Activated CD4-positive, alpha-beta T cell treated with anti-CD3 and anti-CD28 coated beads, Interleukin-2, amount 10 ng/mL, durations not matched to agents 24 days and 14 days (primary cell): ENCODE results near the gene OGT. TPM values are rescaled to one million over a fixed set of nuclear protein-coding genes. Genes with fewer than 3 reads are reported as not detected.
"Not testable (repeated sequence)": the region's sequence is repeated elsewhere in the genome, so short reads cannot be mapped to it uniquely, and the experiment has no call there.

Experiments used
- DNase-seq: peaks from one replicate; pipeline ENCODE4 v3.0.0; 2022
- H3K27ac Mint-ChIP-seq: one replicate; pipeline ENCODE4 v1.8.0; 2022; ENCODE audit warnings: mild to moderate bottlenecking, mixed read lengths
- H3K27me3 Mint-ChIP-seq: one replicate; pipeline ENCODE4 v1.8.0; 2022; ENCODE audit warnings: mixed read lengths
- H3K36me3 Mint-ChIP-seq: one replicate; pipeline ENCODE4 v1.8.0; 2022; ENCODE audit warnings: low read depth, mild to moderate bottlenecking, mixed read lengths
- H3K4me1 Mint-ChIP-seq: one replicate; pipeline ENCODE4 v1.8.0; 2021; ENCODE audit warnings: mixed read lengths
- H3K4me3 Mint-ChIP-seq: one replicate; pipeline ENCODE4 v1.8.0; 2022; ENCODE audit warnings: mild to moderate bottlenecking, moderate library complexity, mixed read lengths
- H3K9me3 Mint-ChIP-seq: one replicate; pipeline ENCODE4 v1.8.0; 2021; ENCODE audit warnings: mixed read lengths
- intact Hi-C: fragments of 100-400 bp; cut with micrococcal nuclease; formaldehyde crosslinking; loops from one replicate; pipeline ENCODE4 v1.15.1; 2023
- total RNA-seq: library from RNA; stranded (reverse); gene quantifications from 2 replicates; pipeline ENCODE4 v1.2.3, GENCODE V29; 2022

Gene OGT
- total RNA-seq, 1 donor from 2014 or later = 301 TPM

DNA sequence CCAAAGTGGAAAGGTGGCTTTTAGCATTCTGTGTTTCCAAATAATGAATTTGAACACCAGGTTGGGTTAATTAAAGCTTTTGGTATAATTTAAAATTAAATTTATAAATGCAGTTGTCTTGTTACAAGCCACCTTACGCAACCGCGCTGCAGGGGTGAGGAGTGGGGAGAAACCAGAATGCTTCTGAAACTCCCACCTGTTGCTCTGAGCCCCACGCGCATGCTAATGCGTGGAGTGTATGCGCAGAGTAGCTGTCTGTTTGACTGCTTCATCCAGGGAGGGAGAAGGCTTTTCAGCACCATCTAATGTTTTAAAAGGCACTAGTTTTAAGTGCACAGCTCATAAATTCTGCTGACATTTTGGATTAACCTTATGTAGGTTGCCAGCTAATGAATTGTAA is 12.5 kb downstream of the OGT start:
- Mint-ChIP-seq H3K36me3 (peaks cover 61% of the 10 kb centered on the region), H3K4me3 (no peak overlapping the region), H3K9me3 (no peaks in the 10 kb centered on the region), H3K27me3 (no peaks in the 10 kb centered on the region), H3K27ac (peak overlapping the region; percentile 76), H3K4me1 (peaks cover 30% of the 10 kb centered on the region)
- intact Hi-C loops = no loop called here
- DNase-seq = no peak

DNA sequence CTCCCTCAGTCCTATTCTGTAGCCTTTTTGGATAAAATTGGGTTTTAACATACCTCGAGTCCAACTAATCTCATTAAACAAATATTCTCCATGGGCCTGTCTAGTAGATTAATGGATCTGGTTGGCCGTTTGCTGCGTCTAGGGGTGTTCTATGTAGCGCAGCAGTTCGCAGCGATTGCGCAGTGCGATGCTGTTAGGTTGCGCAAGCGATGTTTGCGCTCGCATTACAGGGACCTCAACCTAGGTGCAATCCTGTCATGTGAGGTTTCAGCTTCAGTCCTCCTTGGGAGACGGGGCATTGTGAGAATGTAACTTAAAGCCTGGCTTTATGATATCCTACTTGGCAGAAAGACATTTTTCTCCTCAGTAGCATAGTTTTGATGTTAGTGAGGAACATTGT is 14.0 kb downstream of the OGT start:
- Mint-ChIP-seq H3K27me3 (no peaks in the 10 kb centered on the region), H3K36me3 (peaks cover 57% of the 10 kb centered on the region), H3K27ac (no peak overlapping the region), H3K4me3 (no peak overlapping the region), H3K4me1 (peaks cover 23% of the 10 kb centered on the region), H3K9me3 (no peaks in the 10 kb centered on the region)
- DNase-seq = no peak
- intact Hi-C loops = no loop called here

DNA sequence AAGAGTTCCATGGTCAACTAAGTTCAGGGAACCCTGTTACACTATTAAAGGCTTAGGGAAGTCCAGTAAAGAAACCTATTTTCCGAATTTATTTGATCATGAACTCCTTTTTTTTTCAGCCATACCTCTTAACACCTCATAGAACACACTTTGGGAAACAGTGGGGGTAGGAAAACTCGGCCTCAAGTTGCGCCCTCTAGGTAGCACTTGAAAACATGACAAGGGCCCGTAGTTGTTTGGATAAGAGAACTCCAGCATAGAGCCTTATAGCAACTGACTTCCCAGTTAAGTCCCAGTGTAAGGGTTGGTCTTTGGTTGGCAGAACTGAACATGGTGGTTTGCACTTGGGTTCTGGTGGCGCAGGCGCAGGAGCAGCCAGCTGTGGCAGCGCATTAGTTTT is 14.4 kb downstream of the OGT start:
- H3K9me3 Mint-ChIP-seq = no peaks in the 10 kb centered on the region
- H3K4me3 Mint-ChIP-seq = no peak overlapping the region
- no peak for DNase-seq
- no peak overlapping the region for H3K27ac Mint-ChIP-seq
- peaks cover 20% of the 10 kb centered on the region for H3K4me1 Mint-ChIP-seq
- no peaks in the 10 kb centered on the region for H3K27me3 Mint-ChIP-seq
- intact Hi-C loops = no loop called here
- H3K36me3 Mint-ChIP-seq = peaks cover 53% of the 10 kb centered on the region

DNA sequence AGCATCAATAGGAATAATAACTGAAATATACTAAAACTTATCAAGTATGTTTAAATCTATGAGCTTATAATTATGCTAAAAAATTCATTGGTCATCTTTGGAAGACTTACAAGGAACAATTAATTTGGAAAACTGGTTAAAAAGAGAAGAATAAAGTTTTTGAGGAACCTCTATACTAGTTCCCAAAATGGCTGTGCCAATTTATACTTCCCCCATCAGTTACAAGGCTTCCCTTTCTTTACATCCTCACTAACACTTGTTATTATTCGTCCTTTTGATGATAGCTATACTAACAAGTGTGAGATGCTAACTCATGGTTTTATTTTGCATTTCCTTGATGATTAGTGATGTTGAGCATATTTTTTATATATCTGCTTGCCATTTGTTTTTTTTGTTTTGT is 17.1 kb downstream of the OGT start:
- Mint-ChIP-seq H3K4me1 (peaks cover 8% of the 10 kb centered on the region), H3K27ac (peak overlapping the region; percentile 71), H3K27me3 (no peaks in the 10 kb centered on the region), H3K4me3 (no peak overlapping the region), H3K36me3 (peaks cover 44% of the 10 kb centered on the region), H3K9me3 (no peaks in the 10 kb centered on the region)
- intact Hi-C loops = loop anchor here (1.0 to 10.0 kb wide), 2 partner anchors 9 to 145 kb away; no protein-coding TSS in a partner anchor
- DNase-seq = no peak

DNA sequence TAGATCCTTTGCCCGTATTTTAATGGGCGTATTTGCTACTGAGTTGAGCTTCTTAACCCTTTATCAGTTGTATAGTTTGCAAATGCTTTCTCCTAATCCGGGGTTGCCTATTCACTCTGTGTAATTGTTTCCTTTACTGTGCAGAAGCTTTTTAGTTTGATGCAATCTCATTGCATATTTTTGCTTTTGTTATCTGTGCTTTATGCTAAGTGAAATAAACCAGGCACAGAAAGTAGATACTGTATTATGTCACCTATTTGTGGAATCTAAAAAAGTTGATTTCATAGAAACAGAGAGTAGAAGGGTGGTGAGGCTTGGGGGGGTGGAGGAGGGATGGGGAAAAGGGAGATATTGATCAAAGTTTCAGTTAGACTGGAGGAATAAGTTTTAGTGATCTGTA is 17.7 kb downstream of the OGT start:
- Mint-ChIP-seq H3K4me1 (peaks cover 7% of the 10 kb centered on the region), H3K27me3 (no peaks in the 10 kb centered on the region), H3K9me3 (no peaks in the 10 kb centered on the region), H3K4me3 (no peak overlapping the region), H3K27ac (peak overlapping the region; percentile 71), H3K36me3 (peaks cover 48% of the 10 kb centered on the region)
- intact Hi-C loops = loop anchor here (1.0 to 10.0 kb wide), 2 partner anchors 9 to 146 kb away; no protein-coding TSS in a partner anchor
- DNase-seq = no peak

DNA sequence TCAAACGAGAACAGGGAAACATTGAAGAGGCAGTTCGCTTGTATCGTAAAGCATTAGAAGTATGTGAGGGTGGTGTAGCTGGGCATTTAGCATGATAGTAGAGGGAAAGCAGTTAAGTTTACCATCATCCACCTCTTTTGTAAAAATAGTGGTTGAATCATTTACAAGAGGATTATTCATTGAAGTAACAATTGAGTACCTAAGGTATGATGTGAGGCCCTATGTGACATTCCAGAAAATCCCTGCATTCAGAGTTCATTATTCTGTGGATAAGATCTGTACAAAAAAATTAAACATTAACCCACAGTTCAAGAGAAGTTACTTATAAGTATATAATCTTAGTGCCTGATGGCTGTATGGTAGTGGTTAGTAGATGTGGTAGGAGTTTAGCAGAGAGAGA is 23.1 kb downstream of the OGT start:
- intact Hi-C loops = loop anchor here (10.0 kb wide), 1 partner anchor 151 kb away; no protein-coding TSS in a partner anchor
- no peaks in the 10 kb centered on the region for H3K9me3 Mint-ChIP-seq

DNA sequence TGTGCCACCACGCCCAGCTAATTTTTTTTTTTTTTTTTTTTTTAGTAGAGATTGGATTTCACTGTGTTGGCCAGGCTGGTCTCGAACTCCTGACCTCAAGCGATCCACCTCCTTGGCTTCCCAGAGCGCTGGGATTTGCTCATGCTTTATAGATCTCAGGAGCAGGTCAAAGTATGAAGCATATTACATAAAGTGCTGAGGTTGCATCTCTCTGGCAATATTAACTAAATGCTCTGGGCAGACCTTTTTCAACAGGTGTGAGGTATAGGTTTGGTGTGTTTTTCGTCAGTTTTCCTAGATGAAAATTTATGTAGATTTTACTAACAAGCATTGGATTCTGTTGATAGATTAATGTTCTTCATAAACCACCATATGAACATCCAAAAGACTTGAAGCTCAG is 26.0 kb downstream of the OGT start:
- DNase-seq = no peak
- no peak overlapping the region for H3K4me3 Mint-ChIP-seq
- intact Hi-C loops = loop anchor here (10.0 kb wide), 1 partner anchor 154 kb away; no protein-coding TSS in a partner anchor
- H3K27me3 Mint-ChIP-seq = no peaks in the 10 kb centered on the region
- H3K36me3 Mint-ChIP-seq = peaks cover 60% of the 10 kb centered on the region
- no peaks in the 10 kb centered on the region for H3K9me3 Mint-ChIP-seq
- peaks cover 2% of the 10 kb centered on the region for H3K4me1 Mint-ChIP-seq
- H3K27ac Mint-ChIP-seq = no peak overlapping the region

More for the DNA sequence above, 23.1 kb downstream of the OGT start:
- peaks cover 43% of the 10 kb centered on the region for H3K36me3 Mint-ChIP-seq
- H3K27me3 Mint-ChIP-seq = no peaks in the 10 kb centered on the region
- no peaks in the 10 kb centered on the region for H3K4me1 Mint-ChIP-seq
- H3K27ac Mint-ChIP-seq = no peak overlapping the region
- no peak for DNase-seq
- no peak overlapping the region for H3K4me3 Mint-ChIP-seq

DNA sequence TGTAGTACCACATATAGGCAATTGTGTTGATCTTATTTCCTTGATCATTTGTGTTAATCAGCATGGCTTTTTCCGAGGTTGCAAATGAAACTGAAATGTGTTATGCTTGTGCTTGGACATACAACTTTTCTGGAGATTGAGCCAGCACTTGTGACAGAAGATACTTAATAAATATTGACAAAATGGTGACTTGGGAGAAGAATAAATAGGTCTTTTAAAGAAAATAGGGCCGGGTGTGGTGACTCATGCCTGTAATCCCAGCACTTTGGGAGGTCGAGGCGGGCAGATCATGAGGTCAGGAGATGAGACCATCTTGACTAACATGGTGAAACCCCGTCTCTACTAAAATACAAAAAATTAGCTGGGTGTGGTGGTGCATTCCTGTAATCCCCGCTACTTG is 26.9 kb downstream of the OGT start:
- Mint-ChIP-seq H3K36me3 (peaks cover 64% of the 10 kb centered on the region), H3K27ac (peak overlapping the region; percentile 60)
- not testable (repeated sequence) for H3K27me3 Mint-ChIP-seq, H3K9me3 Mint-ChIP-seq, H3K4me1 Mint-ChIP-seq, DNase-seq, H3K4me3 Mint-ChIP-seq
- intact Hi-C loops = loop anchor here (5.0 to 10.0 kb wide), 2 partner anchors 93 to 155 kb away; no protein-coding TSS in a partner anchor

DNA sequence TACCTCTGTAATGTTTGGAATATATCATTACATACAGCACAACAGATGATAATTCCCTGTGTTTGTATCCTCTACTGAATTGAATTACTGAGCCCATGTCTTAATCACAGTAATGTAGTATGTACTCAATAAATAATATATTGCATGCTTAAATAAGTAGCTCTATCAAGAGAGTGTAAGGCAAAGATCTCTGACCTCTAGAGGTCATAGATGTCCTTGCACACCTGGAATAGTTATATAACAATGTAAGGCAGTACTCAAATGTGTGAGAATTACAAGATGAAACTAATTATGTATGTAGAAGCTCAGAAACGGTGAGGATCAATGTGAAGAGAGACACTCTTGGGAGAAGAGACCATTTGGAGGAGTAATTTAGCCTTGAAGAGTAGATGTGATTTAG is 31.0 kb downstream of the OGT start:
- intact Hi-C loops = loop anchor here (5.0 kb wide), 1 partner anchor 88 kb away; no protein-coding TSS in a partner anchor
- Mint-ChIP-seq H3K36me3 (peaks cover 64% of the 10 kb centered on the region), H3K4me1 (peaks cover 2% of the 10 kb centered on the region), H3K4me3 (no peak overlapping the region), H3K9me3 (no peaks in the 10 kb centered on the region), H3K27ac (no peak overlapping the region), H3K27me3 (no peaks in the 10 kb centered on the region)
- no peak for DNase-seq

DNA sequence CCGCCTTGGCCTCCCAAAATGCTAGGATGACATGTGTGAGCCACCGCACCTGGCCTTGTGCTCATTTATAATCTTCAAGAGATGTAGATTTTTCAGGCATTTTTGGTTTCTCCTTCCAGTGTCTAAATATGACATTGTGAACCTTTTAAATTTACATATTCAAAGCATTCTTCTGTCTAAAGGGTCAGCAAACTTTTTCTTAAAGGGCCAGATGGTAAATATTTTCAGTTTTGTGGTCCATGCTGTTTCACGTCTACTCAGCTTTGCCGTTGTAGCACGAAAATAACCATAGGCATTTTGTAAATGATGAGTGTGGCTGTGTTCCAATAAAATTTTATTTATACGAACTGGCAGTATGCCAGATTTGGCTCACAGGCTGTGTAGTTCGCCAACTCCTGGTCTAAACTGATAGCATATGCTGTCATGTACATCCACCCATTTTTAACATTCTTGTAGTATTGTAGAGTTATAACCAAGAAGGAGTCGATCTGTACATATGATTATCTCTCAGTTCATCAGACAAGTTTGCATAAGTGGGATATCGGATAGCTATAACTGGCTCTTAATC is 32.7 kb downstream of the OGT start:
- H3K9me3 Mint-ChIP-seq = no peaks in the 10 kb centered on the region
- H3K27ac Mint-ChIP-seq = no peak overlapping the region
- peaks cover 2% of the 10 kb centered on the region for H3K4me1 Mint-ChIP-seq
- H3K36me3 Mint-ChIP-seq = peaks cover 66% of the 10 kb centered on the region
- DNase-seq = no peak
- intact Hi-C loops = no loop called here
- H3K27me3 Mint-ChIP-seq = no peaks in the 10 kb centered on the region
- no peak overlapping the region for H3K4me3 Mint-ChIP-seq

DNA sequence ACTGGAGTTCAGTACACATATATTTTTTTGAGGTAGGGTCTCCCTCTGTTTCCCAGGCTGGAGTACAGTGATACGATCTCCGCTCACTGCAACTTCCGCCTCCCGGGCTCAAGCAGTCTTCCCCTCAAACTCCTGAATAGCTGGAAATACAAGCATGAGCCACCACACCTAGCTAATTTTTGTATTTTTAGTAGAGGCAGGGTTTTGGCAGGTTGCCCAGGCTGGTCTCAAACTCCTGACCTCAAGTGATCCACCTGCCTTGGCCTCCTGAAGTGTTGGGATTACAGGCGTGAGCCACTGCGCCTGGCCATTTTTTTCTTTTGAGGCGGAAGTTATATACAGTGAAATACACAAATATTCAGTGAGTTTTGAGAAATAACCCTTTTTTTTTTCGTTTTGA is 38.5 kb downstream of the OGT start:
- H3K4me3 Mint-ChIP-seq, DNase-seq, H3K9me3 Mint-ChIP-seq, H3K27ac Mint-ChIP-seq, intact Hi-C loops, H3K4me1 Mint-ChIP-seq, H3K27me3 Mint-ChIP-seq: not testable (repeated sequence)
- peaks cover 45% of the 10 kb centered on the region for H3K36me3 Mint-ChIP-seq

DNA sequence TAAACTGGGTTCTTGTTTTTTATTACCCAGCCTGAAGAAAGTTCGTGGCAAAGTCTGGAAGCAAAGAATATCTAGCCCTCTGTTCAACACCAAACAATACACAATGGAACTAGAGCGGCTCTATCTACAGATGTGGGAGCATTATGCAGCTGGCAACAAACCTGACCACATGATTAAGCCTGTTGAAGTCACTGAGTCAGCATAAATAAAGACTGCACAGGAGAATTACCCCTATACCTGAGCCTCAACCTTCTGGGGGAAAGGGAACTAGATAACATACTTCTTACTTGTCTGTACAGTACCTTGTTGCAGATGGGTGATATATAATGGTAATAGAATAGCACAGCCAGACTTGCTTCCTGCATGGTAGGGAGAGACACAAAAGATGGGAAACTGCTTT is 40.7 kb downstream of the OGT start:
- Mint-ChIP-seq H3K4me1 (peaks cover 1% of the 10 kb centered on the region), H3K4me3 (no peak overlapping the region), H3K9me3 (no peaks in the 10 kb centered on the region), H3K27ac (no peak overlapping the region), H3K36me3 (peaks cover 40% of the 10 kb centered on the region), H3K27me3 (no peaks in the 10 kb centered on the region)
- DNase-seq = no peak
- intact Hi-C loops = no loop called here

DNA sequence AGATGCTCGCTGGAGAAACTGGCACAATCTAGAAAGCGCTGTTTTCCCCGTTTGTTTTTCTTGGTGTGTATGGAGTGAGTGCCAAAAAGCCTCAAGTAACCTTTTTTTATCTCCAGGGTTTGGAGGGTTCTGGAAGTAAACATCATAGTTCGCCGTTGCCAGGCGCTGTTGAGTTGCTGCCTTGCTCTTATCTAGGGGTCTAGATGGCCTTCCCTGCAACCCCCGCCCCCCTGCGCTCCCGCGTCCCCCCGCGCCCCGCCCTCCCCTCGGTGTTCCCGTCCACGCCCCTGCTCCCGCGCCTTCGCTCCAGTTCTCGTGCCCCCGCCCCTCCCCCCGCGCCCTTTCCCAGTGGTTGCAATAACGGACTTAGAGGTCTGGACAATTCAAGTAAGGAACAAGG is 44.8 kb downstream of the OGT start:
- Mint-ChIP-seq H3K27me3 (no peaks in the 10 kb centered on the region), H3K4me1 (peaks cover 5% of the 10 kb centered on the region), H3K36me3 (peaks cover 36% of the 10 kb centered on the region), H3K9me3 (no peaks in the 10 kb centered on the region), H3K4me3 (no peak overlapping the region), H3K27ac (no peak overlapping the region)
- no peak for DNase-seq
- intact Hi-C loops = no loop called here

DNA sequence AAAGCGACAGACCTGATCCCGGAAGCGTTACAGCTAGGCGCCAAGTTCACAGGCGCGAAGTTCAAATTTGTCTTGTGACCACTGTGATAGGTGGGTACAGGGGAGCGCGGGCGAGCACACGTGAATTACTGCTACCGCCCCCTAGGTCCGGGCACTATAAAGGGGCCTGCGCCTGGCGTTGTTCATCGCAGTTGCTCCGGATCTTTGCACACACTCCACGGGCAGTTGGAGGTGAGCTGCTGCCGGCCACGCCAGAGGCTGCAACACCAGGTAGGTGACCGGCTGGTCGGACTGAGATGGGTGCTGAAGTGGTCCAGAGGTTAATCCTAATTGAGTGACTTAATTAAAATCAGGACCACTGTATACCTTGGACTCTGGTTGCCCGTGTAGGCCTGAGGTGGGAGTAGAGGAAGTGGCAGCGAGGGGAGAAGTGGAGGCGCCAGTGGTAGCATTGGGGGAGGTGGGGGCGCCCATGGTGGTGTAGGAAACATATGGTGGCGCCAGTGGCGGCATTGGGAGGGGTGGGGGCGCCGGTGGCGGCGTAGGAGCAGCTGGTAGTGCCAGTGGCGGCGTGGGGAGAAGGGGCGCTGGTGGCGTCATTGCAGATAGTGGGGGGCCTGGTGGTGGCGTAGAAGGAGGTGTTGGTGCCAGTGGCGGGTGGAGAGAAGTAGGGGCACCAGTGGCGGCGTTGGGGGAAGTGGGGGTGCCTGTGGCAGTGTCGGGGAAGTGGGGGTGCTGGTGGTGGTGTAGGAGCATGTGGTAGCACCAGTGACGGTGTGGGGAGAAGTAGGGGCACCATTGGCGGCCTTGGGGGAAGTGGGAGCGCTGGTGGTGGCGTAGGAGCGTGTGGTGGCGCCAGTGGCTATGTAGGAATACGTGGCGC is 45.6 kb downstream of the OGT start, which contains the start of gene GCNA:
Gene GCNA (plus strand): TSS at position 185 of the 883 bp plus-strand sequence. CDS start 2,385 bp downstream, outside the sequence.
- intact Hi-C loops = no loop called here
- H3K27ac Mint-ChIP-seq = peak within 1 kb of the TSS; percentile 58
- H3K4me3 Mint-ChIP-seq = no peak within 1 kb of the TSS
- no peak for DNase-seq
- peaks cover 3% of the 10 kb centered on the region for H3K4me1 Mint-ChIP-seq
- H3K36me3 Mint-ChIP-seq = peaks cover 36% of the 10 kb centered on the region
- no peaks in the 10 kb centered on the region for H3K27me3 Mint-ChIP-seq
- no peaks in the 10 kb centered on the region for H3K9me3 Mint-ChIP-seq
